H1 (cell line): ENCODE measurements around the gene ITPKA. TPM values are rescaled to one million over a fixed set of nuclear protein-coding genes. Genes with fewer than 3 reads are reported as not detected.

ENCODE experiments used
- CHD7 ChIP-seq: fragments of 300-600 bp; sonication (generic); IDR thresholded peaks from 2 replicates; pipeline ENCODE4 v1.7.1; 2012; ENCODE audit warnings: low read length, moderate library complexity, mild to moderate bottlenecking, inconsistent platforms; ENCODE audit not compliant: insufficient replicate concordance
- E2F6 ChIP-seq: IDR thresholded peaks from 2 replicates; pipeline ENCODE4 v1.6.1; 2012; ENCODE audit warnings: inconsistent platforms
- GABPA ChIP-seq: IDR thresholded peaks from 2 replicates; pipeline ENCODE4 v1.6.1; 2011; ENCODE audit warnings: mild to moderate bottlenecking, low read length, moderate library complexity, borderline replicate concordance; ENCODE audit not compliant: insufficient read depth
- SIN3A ChIP-seq, 2 experiments: IDR thresholded peaks in 1 of 2; conservative IDR thresholded peaks in 1 of 2; 2 replicates each; pipeline ENCODE4 v1.6.1; 2011 to 2012; ENCODE audit warnings: low read length in 2 of 2, improper control_type of control experiment in 1 of 2, low read depth in 1 of 2, mild to moderate bottlenecking in 1 of 2
- SIRT6 ChIP-seq: IDR thresholded peaks from one replicate; pipeline ENCODE4 v1.7.1; 2012; ENCODE audit warnings: low read length, inconsistent platforms
- polyA plus RNA-seq, 7 experiments: library from polyadenylated mRNA; depleted of rRNA in 3 of 7; stranded (reverse) in 5 of 7; unstranded in 2 of 7; fragments of >200 nt in 5 of 7; fragments of 200-250 nt in 2 of 7; gene quantifications; 1 replicate in 5 of 7; 2 replicates in 1 of 7; 4 replicates in 1 of 7; pipeline versions ENCODE4 v1.2.1 to v1.2.3, GENCODE V29; 2011 to 2013; ENCODE audit warnings: missing spikeins in 2 of 7, mixed read lengths in 2 of 7
- total RNA-seq: library from RNA; stranded (reverse); fragmentation: NEBNext Ultra II Directional; extraction: Animal tissue kit (Norgen Biotek cat#: 25700); gene quantifications from 2 replicates; pipeline ENCODE4 v1.2.1, GENCODE V29; 2021

The ITPKA gene
- total and polyA plus RNA-seq, 2 of the 8 experiments (the other 6 are each of a cell fraction or from before 2014, with no cell fraction given) = 0.39 to 0.99 TPM

- TF ChIP-seq CHD7 = no peak
- no peak for TF ChIP-seq E2F6
- TF ChIP-seq SIN3A (conservative IDR thresholded peaks at IDR 0.05 in 1 of 2, IDR thresholded peaks at IDR 0.05 in 1 of 2; ENCODE audit: low read depth in 1 of 2, low read length in 2 of 2) = no peak
- TF ChIP-seq GABPA = no peak
- TF ChIP-seq SIRT6 = no peak
Measured at GRCh38 chr15:41466711-41467110, 27.0 kb upstream of the ITPKA start (continued).
